Prostate gland (tissue), 2 donors: Measurements from ENCODE around the gene ERCC5. TPM values are rescaled to one million over a fixed set of nuclear protein-coding genes. Genes with fewer than 3 reads are reported as not detected.
A peak's percentile ranks its signal among the peaks of the same experiment; 100 is the strongest.

ENCODE experiments used
- DNase-seq: peaks from one replicate; pipeline ENCODE4 v3.0.0-alpha.2; 2019; ENCODE audit warnings: low spot score
- H3K27ac ChIP-seq, 2 donors: fragments of 200-600 bp; sonication (generic); 2 replicates each; pipeline ENCODE4 v1.5.1; 2017 to 2019
- H3K27me3 ChIP-seq: fragments of 200-600 bp; sonication (generic); replicated peaks from 2 replicates; pipeline ENCODE4 v1.5.1; 2019; ENCODE audit not compliant: insufficient read depth
- H3K36me3 ChIP-seq, 2 donors: fragments of 200-600 bp; sonication (generic); 1 replicate in 1 of 2; 2 replicates in 1 of 2; pipeline versions ENCODE4 v1.5.1 to v1.8.1; 2017 to 2019
- H3K4me1 ChIP-seq: fragments of 200-600 bp; sonication (generic); replicated peaks from 2 replicates; pipeline ENCODE4 v1.5.1; 2019
- H3K4me3 ChIP-seq, 2 donors: fragments of 200-600 bp; sonication (generic); 2 replicates each; pipeline ENCODE4 v1.5.1; 2017 to 2019
- H3K9me3 ChIP-seq: fragments of 200-600 bp; sonication (generic); 2 replicates; pipeline ENCODE4 v1.5.1; 2017
- POLR2A ChIP-seq: fragments of 450-650 bp; IDR thresholded peaks from one replicate; pipeline ENCODE4 v1.6.1; 2016; ENCODE audit warnings: antibody characterized with exemption, mild to moderate bottlenecking
- POLR2AphosphoS5 ChIP-seq: sonication (generic); formaldehyde crosslinking; IDR thresholded peaks from one replicate; pipeline ENCODE4 v1.6.1; 2017; ENCODE audit warnings: antibody characterized with exemption
- WGBS: methylation state at CpG from one replicate; pipeline ENCODE4 v1.1.5; 2018; 5-methylcytosine and 5-hydroxymethylcytosine counted together
- intact Hi-C: fragments of 100-400 bp; cut with DNase I; formaldehyde crosslinking; loops from one replicate; pipeline ENCODE4 v1.14.2; 2022
- total RNA-seq, 2 donors: library from RNA; depleted of rRNA; stranded (reverse); fragments of >200 nt; gene quantifications; one replicate each; pipeline ENCODE4 v1.1.0, GENCODE V29; 2016
- TF ChIP-seq, protein P1 (sequence below), 4 experiments: fragments of 200-600 bp in 2 of 4; fragments of 450-650 bp in 2 of 4; sonication (generic) in 2 of 4; IDR thresholded peaks; 1 replicate in 3 of 4; 2 replicates in 1 of 4; pipeline ENCODE4 v1.5.1; 2016 to 2019; ENCODE audit warnings: antibody characterized with exemption in 4 of 4, mild to moderate bottlenecking in 2 of 4, moderate library complexity in 2 of 4

ERCC5 gene
- total RNA-seq, 2 donors from 2014 or later = 60.9 to 72.7 TPM

DNA sequence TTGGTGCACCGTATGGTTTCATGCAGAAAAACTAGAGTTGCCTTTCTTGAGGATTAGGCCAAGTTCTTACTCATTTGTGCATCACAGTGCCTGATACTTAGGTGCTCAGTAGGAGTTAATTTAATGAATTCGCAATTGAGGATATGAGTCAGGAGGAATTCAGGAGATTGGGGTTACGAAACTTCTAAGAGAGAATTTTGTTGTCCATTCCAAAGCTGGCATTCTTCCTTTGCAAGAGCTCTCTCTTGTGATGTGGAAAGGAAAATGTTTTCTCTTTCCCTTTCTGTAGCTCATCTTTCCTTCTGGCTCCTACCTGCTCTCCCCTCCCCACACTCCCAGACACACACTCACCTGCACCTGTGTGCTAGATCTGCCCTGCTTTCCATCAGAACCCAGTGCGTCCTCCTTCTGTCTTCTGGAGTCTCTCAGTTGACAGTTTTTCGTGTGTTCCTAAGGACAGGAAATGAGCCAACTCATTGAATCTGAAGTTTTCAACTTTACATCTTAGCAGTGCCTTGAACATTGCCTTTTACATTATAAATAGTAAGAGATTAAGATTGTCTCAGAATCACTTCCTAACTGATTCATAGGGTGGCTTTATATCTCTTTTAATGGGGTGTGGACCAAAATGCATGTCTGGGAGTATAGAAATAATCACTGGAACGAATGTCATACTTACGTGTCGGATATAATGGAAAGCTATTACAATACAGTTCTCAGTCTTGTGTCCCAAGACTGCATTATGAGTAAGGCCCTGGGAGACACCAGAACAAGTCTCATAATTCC, 19.7 kb upstream of the ERCC5 start:
- no peak overlapping the region for H3K4me3 ChIP-seq
- no peak overlapping the region for H3K27ac ChIP-seq
- no peaks in the 10 kb centered on the region for H3K4me1 ChIP-seq
- WGBS = 85% methylated on average over 8 of the region's 8 CpGs
- no peak for DNase-seq
- H3K9me3 ChIP-seq = no peaks in the 10 kb centered on the region
- TF ChIP-seq POLR2AphosphoS5 (no peak), POLR2A (no peak)
- TF ChIP-seq, protein P1, sequence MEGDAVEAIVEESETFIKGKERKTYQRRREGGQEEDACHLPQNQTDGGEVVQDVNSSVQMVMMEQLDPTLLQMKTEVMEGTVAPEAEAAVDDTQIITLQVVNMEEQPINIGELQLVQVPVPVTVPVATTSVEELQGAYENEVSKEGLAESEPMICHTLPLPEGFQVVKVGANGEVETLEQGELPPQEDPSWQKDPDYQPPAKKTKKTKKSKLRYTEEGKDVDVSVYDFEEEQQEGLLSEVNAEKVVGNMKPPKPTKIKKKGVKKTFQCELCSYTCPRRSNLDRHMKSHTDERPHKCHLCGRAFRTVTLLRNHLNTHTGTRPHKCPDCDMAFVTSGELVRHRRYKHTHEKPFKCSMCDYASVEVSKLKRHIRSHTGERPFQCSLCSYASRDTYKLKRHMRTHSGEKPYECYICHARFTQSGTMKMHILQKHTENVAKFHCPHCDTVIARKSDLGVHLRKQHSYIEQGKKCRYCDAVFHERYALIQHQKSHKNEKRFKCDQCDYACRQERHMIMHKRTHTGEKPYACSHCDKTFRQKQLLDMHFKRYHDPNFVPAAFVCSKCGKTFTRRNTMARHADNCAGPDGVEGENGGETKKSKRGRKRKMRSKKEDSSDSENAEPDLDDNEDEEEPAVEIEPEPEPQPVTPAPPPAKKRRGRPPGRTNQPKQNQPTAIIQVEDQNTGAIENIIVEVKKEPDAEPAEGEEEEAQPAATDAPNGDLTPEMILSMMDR (IDR thresholded peaks at IDR 0.05) = no peak
- intact Hi-C loops = no loop called here
- H3K36me3 ChIP-seq = no peaks in the 10 kb centered on the region
- no peaks in the 10 kb centered on the region for H3K27me3 ChIP-seq

DNA sequence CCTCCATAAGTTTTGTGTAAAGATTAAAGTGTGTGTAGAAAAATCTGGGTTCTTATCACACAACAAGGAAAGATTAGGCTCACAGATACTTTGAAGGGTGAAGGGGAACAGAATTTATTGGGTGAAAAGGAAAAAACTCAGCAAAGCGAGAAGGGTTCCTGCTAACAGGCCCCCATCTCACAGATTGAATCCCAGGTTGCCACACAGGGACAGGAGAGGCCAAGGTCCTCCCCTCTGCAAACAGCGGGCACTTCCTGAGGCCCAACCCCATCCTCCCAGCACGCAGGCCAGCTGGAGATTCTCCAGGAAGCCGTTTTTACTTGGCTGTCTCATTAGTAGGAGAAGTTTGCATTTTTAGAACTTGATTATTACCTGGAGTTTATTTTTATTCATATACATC, 15.2 kb upstream of the ERCC5 start:
- no peaks in the 10 kb centered on the region for H3K9me3 ChIP-seq

DNA sequence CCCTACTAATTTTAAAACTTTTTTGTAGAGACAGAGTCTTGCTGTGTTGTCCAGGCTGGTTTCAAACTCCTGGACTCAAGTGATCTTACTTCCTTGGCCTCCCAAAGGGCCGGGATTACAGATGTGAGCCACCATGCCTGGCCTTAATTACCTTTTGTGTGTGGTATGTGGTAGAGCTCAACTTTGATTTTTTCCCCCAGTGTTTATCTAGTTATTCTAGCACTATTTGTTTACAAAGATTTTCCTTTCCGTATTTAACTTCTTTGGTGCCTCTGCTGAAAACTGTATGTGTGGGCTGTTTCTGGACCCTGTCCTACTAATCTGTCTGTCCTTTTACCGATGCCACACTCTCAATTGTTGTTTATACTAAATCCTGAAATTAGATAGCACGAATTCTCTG, 9.4 kb upstream of the ERCC5 start:
- Histone ChIP-seq H3K27ac (no peak overlapping the region), H3K4me3 (no peak overlapping the region), H3K9me3 (no peaks in the 10 kb centered on the region), H3K4me1 (no peaks in the 10 kb centered on the region), H3K27me3 (no peaks in the 10 kb centered on the region), H3K36me3 (no peaks in the 10 kb centered on the region)
- 96% methylated on average over 4 of the region's 4 CpGs for WGBS
- intact Hi-C loops = no loop called here
- no peak for DNase-seq
- TF ChIP-seq, protein P1 (IDR thresholded peaks at IDR 0.05) = no peak
- TF ChIP-seq POLR2A (no peak), POLR2AphosphoS5 (no peak)

More for the DNA sequence above, 15.2 kb upstream of the ERCC5 start:
- H3K4me1 ChIP-seq = no peaks in the 10 kb centered on the region
- TF ChIP-seq POLR2A (no peak), POLR2AphosphoS5 (no peak)
- TF ChIP-seq, protein P1 (IDR thresholded peaks at IDR 0.05) = no peak
- intact Hi-C loops = no loop called here
- no peaks in the 10 kb centered on the region for H3K27me3 ChIP-seq
- H3K4me3 ChIP-seq = no peak overlapping the region
- 16% methylated on average over 4 of the region's 4 CpGs for WGBS
- peak; percentile 26 for DNase-seq
- no peaks in the 10 kb centered on the region for H3K36me3 ChIP-seq
- H3K27ac ChIP-seq = no peak overlapping the region

DNA sequence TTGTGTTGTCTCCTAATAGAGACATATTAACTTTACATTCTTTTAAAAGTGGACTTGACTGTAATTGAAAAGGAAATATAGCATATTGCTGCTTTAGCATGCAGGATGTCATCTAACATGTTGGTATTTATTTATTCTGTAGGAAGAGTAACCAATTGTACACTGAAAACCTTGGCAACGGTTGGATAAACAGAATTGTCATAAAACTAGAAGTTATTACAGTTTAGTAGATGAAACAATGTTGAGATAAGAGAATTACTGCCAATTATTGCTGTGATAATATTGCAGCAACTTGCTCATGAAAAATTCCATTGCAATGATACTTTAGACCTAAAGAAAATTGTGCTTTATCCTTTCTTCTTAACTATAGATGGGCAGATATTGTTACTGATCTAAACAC, 7.6 kb upstream of the ERCC5 start:
- no peak overlapping the region for H3K27ac ChIP-seq
- no peak overlapping the region for H3K4me3 ChIP-seq
- no peak for DNase-seq
- intact Hi-C loops = no loop called here
- no peaks in the 10 kb centered on the region for H3K4me1 ChIP-seq
- no peaks in the 10 kb centered on the region for H3K9me3 ChIP-seq
- no peaks in the 10 kb centered on the region for H3K36me3 ChIP-seq
- TF ChIP-seq POLR2AphosphoS5 (no peak), POLR2A (no peak)
- TF ChIP-seq, protein P1 (IDR thresholded peaks at IDR 0.05) = no peak
- H3K27me3 ChIP-seq = no peaks in the 10 kb centered on the region
- 28% methylated on average over 1 of the region's 1 CpG for WGBS

DNA sequence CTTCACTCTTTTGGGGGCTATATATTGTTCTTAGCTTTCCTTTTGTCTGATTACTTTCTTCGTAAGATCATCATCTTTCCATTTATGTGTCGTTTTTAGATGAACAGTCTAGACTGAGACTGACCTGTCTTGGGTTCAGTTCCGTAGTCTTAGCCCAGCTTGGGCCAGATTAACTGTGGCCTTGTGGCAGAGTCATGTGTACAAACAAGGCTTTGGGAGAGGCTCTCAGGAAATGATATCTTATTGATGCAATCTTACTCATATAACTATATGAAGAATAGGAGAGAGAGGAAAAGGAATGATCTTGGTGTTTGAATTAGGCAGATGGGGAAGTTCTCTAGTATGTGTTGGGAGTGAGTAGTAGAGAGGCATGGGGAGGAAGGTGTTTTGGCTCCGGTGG, 6.8 kb upstream of the ERCC5 start:
- Histone ChIP-seq H3K9me3 (no peaks in the 10 kb centered on the region), H3K4me1 (no peaks in the 10 kb centered on the region), H3K27ac (no peak overlapping the region), H3K27me3 (no peaks in the 10 kb centered on the region), H3K4me3 (no peak overlapping the region), H3K36me3 (no peaks in the 10 kb centered on the region)
- DNase-seq = no peak
- 48% methylated on average over 4 of the region's 4 CpGs for WGBS
- intact Hi-C loops = no loop called here
- TF ChIP-seq POLR2A (no peak), POLR2AphosphoS5 (no peak)
- TF ChIP-seq, protein P1 (IDR thresholded peaks at IDR 0.05) = no peak
